Activated CD4-positive, alpha-beta T cell treated with anti-CD3 and anti-CD28 coated beads for 36 hours (primary cell): ENCODE data around the gene KCNAB1. TPM values are rescaled to one million over a fixed set of nuclear protein-coding genes. Genes with fewer than 3 reads are reported as not detected.
A peak's percentile ranks its signal among the peaks of the same experiment; 100 is the strongest.

ENCODE experiments used
- ATAC-seq: fragments of 200-7000 bp; cut with Tn5 transposase; one replicate; pipeline ENCODE4 v1.10.0; 2021; ENCODE audit warnings: mild to moderate bottlenecking, moderate library complexity
- CTCF ChIA-PET: fragments of 350-600 bp; sonication (Branson Sonifier 250); formaldehyde crosslinking; loops from one replicate; lab custom pipeline; 2021; ENCODE audit warnings: antibody characterized with exemption; lab: Charles Lee
- POLR2A ChIA-PET: fragments of 350-600 bp; sonication (Branson Sonifier 250); formaldehyde crosslinking; loops from one replicate; lab custom pipeline; 2021; ENCODE audit warnings: antibody characterized with exemption, inconsistent platforms; lab: Charles Lee
- DNase-seq: peaks from one replicate; pipeline ENCODE4 v3.0.0-alpha.2; 2020
- H3K27ac Mint-ChIP-seq: one replicate; pipeline ENCODE4 v1.8.0; 2021; ENCODE audit warnings: mixed read lengths
- H3K27me3 Mint-ChIP-seq: one replicate; pipeline ENCODE4 v1.8.0; 2021; ENCODE audit warnings: mixed read lengths
- H3K36me3 Mint-ChIP-seq: one replicate; pipeline ENCODE4 v1.8.0; 2021; ENCODE audit warnings: low read depth, mixed read lengths
- H3K4me1 Mint-ChIP-seq: one replicate; pipeline ENCODE4 v1.8.0; 2021; ENCODE audit warnings: mixed read lengths
- H3K4me3 Mint-ChIP-seq: one replicate; pipeline ENCODE4 v1.8.0; 2021; ENCODE audit warnings: mild to moderate bottlenecking, moderate library complexity, mixed read lengths
- H3K9me3 Mint-ChIP-seq: one replicate; pipeline ENCODE4 v1.8.0; 2021; ENCODE audit warnings: low read depth, mixed read lengths
- intact Hi-C, 2 experiments: fragments of 100-400 bp; cut with DNase I in 1 of 2; cut with micrococcal nuclease in 1 of 2; formaldehyde crosslinking; loops; one replicate each; pipeline versions ENCODE4 v1.14.2 to v1.15.1; 2022 to 2024; cut with DNase I, micrococcal nuclease
- total RNA-seq, 2 experiments: library from RNA; stranded (reverse); gene quantifications; one replicate each; pipeline ENCODE4 v1.2.3, GENCODE V29; 2021

The KCNAB1 gene
- total RNA-seq, 2 experiments from 2014 or later, result not detected

DNA sequence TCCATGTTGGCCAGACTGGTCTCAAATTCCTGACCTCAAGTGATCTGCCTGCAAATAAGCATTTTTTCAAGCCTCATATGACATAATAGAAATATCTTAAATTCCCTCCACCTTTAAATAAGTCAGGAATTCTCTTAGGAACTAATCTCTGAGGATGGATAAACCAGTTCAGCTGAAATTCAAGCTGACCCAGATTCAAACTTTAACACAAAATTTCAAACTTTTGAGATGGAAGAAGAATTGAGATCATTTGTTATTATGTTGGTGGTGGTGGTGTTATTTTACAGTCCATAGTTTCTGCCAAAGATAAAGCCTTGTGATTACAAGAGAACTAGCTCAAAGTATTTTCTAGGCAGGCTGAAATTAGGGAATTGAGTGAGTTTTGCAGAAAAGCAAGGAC is 349.1 kb downstream of the KCNAB1 start:
- CTCF ChIA-PET, result interaction anchor here (1.5 to 2.2 kb wide), 3 partner anchors 11 to 41 kb away, joined by 3 to 6 read pairs (median 4); no protein-coding TSS in a partner anchor
- Mint-ChIP-seq H3K9me3 (no peaks in the 10 kb centered on the region), H3K27me3 (no peaks in the 10 kb centered on the region), H3K4me3 (no peak overlapping the region), H3K27ac (no peak overlapping the region), H3K4me1 (no peaks in the 10 kb centered on the region), H3K36me3 (no peaks in the 10 kb centered on the region)
- intact Hi-C loops, result no loop called here
- ATAC-seq, result no peak
- POLR2A ChIA-PET, result no interaction called here
- no peak for DNase-seq

DNA sequence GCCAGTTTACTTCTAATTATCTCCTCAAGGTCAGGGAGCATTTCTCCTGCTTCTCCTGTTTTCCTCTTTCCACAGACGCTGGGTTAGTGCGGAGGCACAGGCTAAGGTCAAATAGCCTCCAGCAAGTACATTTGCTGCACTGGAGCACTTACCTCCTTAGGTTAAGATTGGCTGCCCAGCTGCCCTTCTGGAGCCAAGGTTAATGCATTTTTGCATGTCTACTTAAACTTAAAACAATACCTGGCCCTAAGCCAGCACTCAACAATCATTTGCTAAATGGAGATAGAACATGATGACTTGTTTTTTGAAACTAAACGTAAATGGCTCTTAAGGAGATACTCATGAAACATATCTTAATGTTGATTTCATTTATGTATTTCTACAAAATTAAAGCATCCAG is 351.1 kb downstream of the KCNAB1 start:
- no peak for DNase-seq
- H3K4me1 Mint-ChIP-seq, result peaks cover 2% of the 10 kb centered on the region
- CTCF ChIA-PET, result no interaction called here
- no peak overlapping the region for H3K27ac Mint-ChIP-seq
- peaks cover 5% of the 10 kb centered on the region for H3K27me3 Mint-ChIP-seq
- POLR2A ChIA-PET, result no interaction called here
- no peak overlapping the region for H3K4me3 Mint-ChIP-seq
- no peak for ATAC-seq
- intact Hi-C loops, result loop anchor here in 1 of 2 experiments (5.0 kb wide), 1 partner anchor 36 kb away; no protein-coding TSS in a partner anchor
- H3K9me3 Mint-ChIP-seq, result no peaks in the 10 kb centered on the region
- H3K36me3 Mint-ChIP-seq, result no peaks in the 10 kb centered on the region

DNA sequence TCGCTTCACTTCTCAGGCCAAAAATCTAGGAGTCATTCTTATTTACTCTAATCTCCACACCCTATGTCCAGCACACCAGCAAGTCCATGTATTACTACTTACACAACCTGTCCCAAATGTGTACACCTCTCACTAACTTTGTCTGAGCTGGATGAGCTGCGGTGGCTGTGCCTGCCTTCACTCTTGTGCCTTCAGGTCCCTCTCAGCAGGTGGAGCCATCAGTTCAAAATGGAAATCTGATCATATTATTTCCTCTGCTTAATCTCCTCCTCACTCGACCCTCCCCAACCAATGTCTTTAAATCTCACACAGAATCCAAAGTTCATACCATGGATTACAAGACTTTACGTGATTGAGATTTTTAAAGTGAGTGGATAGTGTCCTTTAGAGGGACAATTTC is 351.8 kb downstream of the KCNAB1 start:
- POLR2A ChIA-PET, result no interaction called here
- DNase-seq, result peak; percentile 14
- H3K4me1 Mint-ChIP-seq, result peaks cover 2% of the 10 kb centered on the region
- H3K27ac Mint-ChIP-seq, result no peak overlapping the region
- H3K27me3 Mint-ChIP-seq, result peaks cover 5% of the 10 kb centered on the region
- no peak overlapping the region for H3K4me3 Mint-ChIP-seq
- peak; percentile 39 for ATAC-seq
- intact Hi-C loops, result loop anchor here in 1 of 2 experiments (5.0 kb wide), 1 partner anchor 35 kb away; no protein-coding TSS in a partner anchor
- H3K9me3 Mint-ChIP-seq, result no peaks in the 10 kb centered on the region
- no peaks in the 10 kb centered on the region for H3K36me3 Mint-ChIP-seq
- CTCF ChIA-PET, result interaction anchor here (0.6 kb wide), 1 partner anchor 17 kb away, joined by 3 read pairs; no protein-coding TSS in a partner anchor

DNA sequence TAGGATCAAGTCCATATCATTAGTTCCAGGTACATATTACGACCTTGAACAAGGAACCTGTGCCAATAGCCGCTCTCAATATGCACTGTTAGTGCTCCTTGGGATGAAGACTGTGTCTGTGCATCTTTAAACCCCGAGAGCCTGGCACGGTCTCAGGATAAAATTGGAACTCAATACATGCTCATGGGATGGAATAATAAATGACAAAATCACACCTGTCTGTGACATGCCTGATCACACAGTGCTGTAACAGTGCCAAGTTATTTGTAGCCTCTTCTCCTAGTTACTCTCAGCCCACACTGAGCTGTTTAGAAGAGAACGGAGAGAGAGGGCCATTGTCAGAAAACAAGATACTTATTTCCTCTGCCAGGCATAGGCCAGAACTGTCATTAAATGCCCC is 352.3 kb downstream of the KCNAB1 start:
- ChIA-PET CTCF (interaction anchor here (0.6 to 2.1 kb wide), 3 partner anchors 16 to 36 kb away, joined by 3 to 8 read pairs (median 4); no protein-coding TSS in a partner anchor), POLR2A (no interaction called here)
- Mint-ChIP-seq H3K36me3 (no peaks in the 10 kb centered on the region), H3K9me3 (no peaks in the 10 kb centered on the region), H3K27me3 (peaks cover 5% of the 10 kb centered on the region), H3K27ac (no peak overlapping the region), H3K4me1 (peaks cover 2% of the 10 kb centered on the region), H3K4me3 (no peak overlapping the region)
- DNase-seq (no peak), ATAC-seq (no peak)
- intact Hi-C loops, result loop anchor here in 1 of 2 experiments (5.0 kb wide), 1 partner anchor 35 kb away; no protein-coding TSS in a partner anchor

DNA sequence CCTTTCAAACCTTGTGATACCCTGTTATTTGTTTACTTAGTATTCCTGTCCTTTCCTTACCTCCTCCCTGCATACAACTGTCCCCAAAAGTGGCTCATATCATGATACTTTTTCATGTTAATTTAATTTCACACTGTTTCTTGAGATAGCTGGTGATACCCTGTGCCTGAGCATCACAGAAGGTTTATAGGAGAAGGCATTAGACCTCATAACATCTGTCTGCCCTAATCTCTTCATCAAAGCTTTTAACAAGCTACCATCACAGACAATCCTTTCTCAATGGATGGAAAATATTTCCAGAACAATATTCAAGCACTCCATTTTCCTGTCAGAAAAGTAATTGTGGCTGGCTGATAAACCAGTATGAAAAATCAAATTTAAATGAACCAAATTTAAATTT is 353.0 kb downstream of the KCNAB1 start:
- ChIA-PET POLR2A (no interaction called here), CTCF (interaction anchor here (0.7 to 2.1 kb wide), 3 partner anchors 24 to 840 kb away, joined by 3 to 8 read pairs (median 4); no protein-coding TSS in a partner anchor)
- ATAC-seq (no peak), DNase-seq (no peak)
- H3K27me3 Mint-ChIP-seq, result peaks cover 5% of the 10 kb centered on the region
- no peaks in the 10 kb centered on the region for H3K36me3 Mint-ChIP-seq
- no peaks in the 10 kb centered on the region for H3K9me3 Mint-ChIP-seq
- no peak overlapping the region for H3K4me3 Mint-ChIP-seq
- H3K27ac Mint-ChIP-seq, result no peak overlapping the region
- intact Hi-C loops, result loop anchor here in 1 of 2 experiments (5.0 kb wide), 1 partner anchor 34 kb away; no protein-coding TSS in a partner anchor
- H3K4me1 Mint-ChIP-seq, result peaks cover 2% of the 10 kb centered on the region

DNA sequence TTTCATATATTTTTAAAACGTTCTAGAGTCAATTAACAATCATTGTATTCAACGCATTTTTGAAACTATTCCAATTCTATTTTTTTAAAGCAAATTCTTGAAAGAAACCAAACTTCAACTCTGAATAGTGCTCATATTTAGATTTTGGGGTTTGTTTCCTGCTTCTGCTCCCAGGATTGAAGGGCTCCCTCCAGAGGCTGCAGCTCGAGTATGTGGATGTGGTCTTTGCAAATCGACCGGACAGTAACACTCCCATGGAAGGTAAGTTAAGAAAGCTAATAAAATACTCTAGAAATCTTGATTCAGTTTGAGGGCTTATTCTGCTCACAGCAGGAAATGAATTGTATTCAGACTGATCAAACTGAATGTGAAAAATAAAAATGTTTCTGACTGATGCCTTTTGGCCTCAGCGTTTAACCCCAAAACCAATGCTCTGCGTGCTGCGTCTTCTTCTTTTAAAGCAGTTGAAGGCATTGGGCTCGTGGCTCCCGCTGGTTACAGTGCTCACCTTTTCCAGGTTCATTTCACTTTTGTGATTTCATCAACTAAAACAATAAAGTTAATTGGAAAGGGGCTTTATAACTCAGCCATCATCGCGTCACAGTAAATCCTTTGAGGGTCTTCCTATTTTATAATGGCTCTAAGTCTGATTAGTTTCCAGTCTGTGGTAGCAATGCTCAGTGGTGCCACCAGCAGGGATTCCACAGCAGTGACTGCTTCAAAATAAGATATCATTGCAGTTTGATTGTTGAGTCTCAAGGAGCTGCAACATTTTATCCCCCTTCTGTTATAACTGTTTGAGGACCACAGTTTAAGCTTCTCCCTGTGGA is 354.4 kb downstream of the KCNAB1 start:
- ChIA-PET CTCF (interaction anchor here (0.5 to 2.1 kb wide), 4 partner anchors 25 to 343 kb away, joined by 3 to 8 read pairs (median 4); no protein-coding TSS in a partner anchor), POLR2A (no interaction called here)
- Mint-ChIP-seq H3K4me3 (no peak overlapping the region), H3K4me1 (peaks cover 2% of the 10 kb centered on the region), H3K27me3 (peaks cover 9% of the 10 kb centered on the region), H3K9me3 (no peaks in the 10 kb centered on the region), H3K27ac (no peak overlapping the region), H3K36me3 (no peaks in the 10 kb centered on the region)
- intact Hi-C loops, result loop anchor here in 1 of 2 experiments (5.0 kb wide), 1 partner anchor 33 kb away; no protein-coding TSS in a partner anchor
- no peak for ATAC-seq
- peak; percentile 29 for DNase-seq

DNA sequence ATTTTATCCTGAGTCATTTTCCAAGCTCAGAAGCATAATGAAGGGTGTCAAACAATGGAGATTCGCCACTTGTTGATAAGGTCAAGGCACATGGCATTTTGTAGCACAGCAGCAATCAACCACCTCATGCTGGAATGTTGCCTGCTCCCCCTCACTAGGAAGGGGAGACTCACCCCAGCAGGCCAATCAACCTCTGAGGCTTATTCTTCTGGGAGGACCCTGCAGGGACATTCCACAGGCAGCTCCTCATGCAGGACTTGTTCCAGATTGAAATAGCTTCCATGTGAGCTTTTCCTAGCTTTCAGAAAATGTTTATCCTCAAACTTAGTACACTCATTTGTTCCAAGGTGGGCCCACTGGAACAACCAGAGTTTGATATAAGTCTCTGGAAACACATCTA is 356.9 kb downstream of the KCNAB1 start:
- peaks cover 7% of the 10 kb centered on the region for H3K4me1 Mint-ChIP-seq
- no peaks in the 10 kb centered on the region for H3K36me3 Mint-ChIP-seq
- H3K4me3 Mint-ChIP-seq, result no peak overlapping the region
- no peak overlapping the region for H3K27ac Mint-ChIP-seq
- ATAC-seq (no peak), DNase-seq (no peak)
- intact Hi-C loops, result no loop called here
- POLR2A ChIA-PET, result no interaction called here
- CTCF ChIA-PET, result no interaction called here
- no peaks in the 10 kb centered on the region for H3K9me3 Mint-ChIP-seq
- H3K27me3 Mint-ChIP-seq, result peaks cover 9% of the 10 kb centered on the region

DNA sequence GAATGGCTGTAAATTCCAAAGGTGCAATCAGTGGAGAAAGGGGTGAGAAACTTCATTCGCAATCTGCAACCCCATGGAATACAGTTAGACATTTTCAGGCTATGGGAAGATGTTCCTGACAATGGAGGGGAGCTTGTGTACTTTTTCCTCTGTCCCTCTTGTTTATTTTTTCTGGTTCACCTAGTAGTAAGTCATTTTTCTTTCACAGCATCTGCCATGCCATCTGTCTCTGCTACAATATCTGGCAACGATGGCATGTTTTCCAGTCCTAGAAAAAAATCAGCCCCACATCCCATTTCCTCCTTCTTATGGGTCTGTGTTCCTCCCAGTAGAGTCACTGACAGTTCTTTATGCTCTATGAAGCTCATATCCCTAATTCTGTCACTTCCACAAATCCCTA is 358.5 kb downstream of the KCNAB1 start:
- ATAC-seq (no peak), DNase-seq (no peak)
- peaks cover 9% of the 10 kb centered on the region for H3K27me3 Mint-ChIP-seq
- no peak overlapping the region for H3K4me3 Mint-ChIP-seq
- POLR2A ChIA-PET, result no interaction called here
- H3K4me1 Mint-ChIP-seq, result peaks cover 22% of the 10 kb centered on the region
- no peaks in the 10 kb centered on the region for H3K36me3 Mint-ChIP-seq
- H3K9me3 Mint-ChIP-seq, result no peaks in the 10 kb centered on the region
- CTCF ChIA-PET, result interaction anchor here (0.7 to 0.8 kb wide), 3 partner anchors 36 to 334 kb away, joined by 3 to 4 read pairs (median 3); no protein-coding TSS in a partner anchor
- H3K27ac Mint-ChIP-seq, result no peak overlapping the region
- intact Hi-C loops, result no loop called here

DNA sequence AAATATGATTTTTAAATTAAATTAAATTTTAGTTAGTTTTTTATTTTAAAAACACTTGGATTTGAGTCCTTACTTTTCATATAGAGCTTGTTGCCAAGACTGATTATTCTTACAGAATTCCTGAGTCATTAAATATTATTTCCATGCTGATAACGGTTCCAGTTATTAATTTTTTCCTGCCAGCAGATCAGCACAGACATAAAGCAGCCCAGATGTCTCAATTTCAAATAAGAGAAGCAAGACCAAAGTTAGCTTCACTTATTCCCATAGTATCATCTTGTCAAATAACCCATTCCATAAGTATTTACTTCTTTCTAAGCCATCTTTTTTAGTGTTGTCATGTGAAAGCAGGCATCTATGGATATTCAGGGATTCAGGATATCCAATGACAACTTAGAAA is 359.2 kb downstream of the KCNAB1 start:
- no peaks in the 10 kb centered on the region for H3K9me3 Mint-ChIP-seq
- no peak overlapping the region for H3K4me3 Mint-ChIP-seq
- peaks cover 29% of the 10 kb centered on the region for H3K4me1 Mint-ChIP-seq
- ChIA-PET CTCF (interaction anchor here (0.7 to 0.8 kb wide), 2 partner anchors 206 to 333 kb away, joined by 3 to 4 read pairs; no protein-coding TSS in a partner anchor), POLR2A (no interaction called here)
- ATAC-seq (no peak), DNase-seq (no peak)
- intact Hi-C loops, result loop anchor here (5.0 to 10.0 kb wide), 3 partner anchors 43 to 648 kb away; partner anchors contain the start of gene GMPS (in 1 of the 2)
- no peak overlapping the region for H3K27ac Mint-ChIP-seq
- peaks cover 9% of the 10 kb centered on the region for H3K27me3 Mint-ChIP-seq
- no peaks in the 10 kb centered on the region for H3K36me3 Mint-ChIP-seq

DNA sequence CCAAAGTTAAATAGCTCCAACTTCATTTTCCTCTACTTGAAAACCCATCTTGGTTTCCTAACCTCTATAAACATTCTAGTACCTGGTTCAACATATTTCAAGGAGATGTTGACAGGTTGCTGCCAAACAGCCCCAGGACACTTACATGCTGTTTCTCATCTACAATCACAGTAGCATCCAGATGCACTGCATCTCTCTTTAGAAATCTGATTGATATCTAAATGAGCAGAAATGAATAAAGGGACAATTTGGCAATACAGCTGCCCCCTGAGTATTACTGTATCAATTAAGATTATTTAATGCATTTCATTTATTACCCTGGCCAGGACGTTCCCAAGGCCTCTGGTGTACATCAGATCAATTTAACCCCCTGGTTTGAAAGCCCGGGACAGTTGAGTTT is 360.6 kb downstream of the KCNAB1 start:
- H3K27ac Mint-ChIP-seq, result no peak overlapping the region
- H3K27me3 Mint-ChIP-seq, result peaks cover 6% of the 10 kb centered on the region
- no peak overlapping the region for H3K4me3 Mint-ChIP-seq
- CTCF ChIA-PET, result interaction anchor here (0.5 to 1.4 kb wide), 4 partner anchors 31 to 309 kb away, joined by 3 read pairs; no protein-coding TSS in a partner anchor
- H3K36me3 Mint-ChIP-seq, result no peaks in the 10 kb centered on the region
- H3K9me3 Mint-ChIP-seq, result no peaks in the 10 kb centered on the region
- POLR2A ChIA-PET, result no interaction called here
- no peak for ATAC-seq
- H3K4me1 Mint-ChIP-seq, result peaks cover 35% of the 10 kb centered on the region
- no peak for DNase-seq
- intact Hi-C loops, result loop anchor here (5.0 to 10.0 kb wide), 3 partner anchors 41 to 646 kb away; partner anchors contain the start of gene GMPS (in 1 of the 2)

DNA sequence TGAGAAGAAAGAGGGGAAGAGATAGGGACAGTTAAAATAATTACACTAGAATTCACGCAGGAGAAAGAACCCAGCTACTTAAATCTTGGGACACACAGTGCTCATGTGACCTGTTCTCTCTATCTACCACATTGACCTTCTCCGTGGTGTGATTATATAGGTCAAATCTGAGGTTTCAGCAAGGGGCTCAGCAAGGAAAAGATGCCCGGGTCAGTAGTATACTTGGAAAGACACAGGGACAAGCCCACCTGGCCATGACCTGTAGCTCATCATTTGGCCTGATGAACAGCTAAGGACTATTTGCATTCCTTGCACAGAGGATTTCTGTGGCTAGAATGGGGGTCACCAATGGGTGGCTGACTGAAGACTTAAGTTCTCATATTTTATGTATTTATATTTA is 362.6 kb downstream of the KCNAB1 start:
- H3K27ac Mint-ChIP-seq, result no peak overlapping the region
- ChIA-PET POLR2A (interaction anchor here (0.8 kb wide), 1 partner anchor 137 kb away, joined by 3 read pairs; no protein-coding TSS in a partner anchor), CTCF (interaction anchor here (0.6 to 2.0 kb wide), 5 partner anchors 24 to 365 kb away, joined by 3 to 8 read pairs (median 5); no protein-coding TSS in a partner anchor)
- no peak for ATAC-seq
- no peaks in the 10 kb centered on the region for H3K36me3 Mint-ChIP-seq
- no peak overlapping the region for H3K4me3 Mint-ChIP-seq
- intact Hi-C loops, result loop anchor here (1.0 to 10.0 kb wide), 8 partner anchors 39 to 644 kb away; partner anchors contain the start of genes TIPARP (in 2 of the 2), GMPS (in 1 of the 2) and SSR3 (in 1 of the 2)
- no peaks in the 10 kb centered on the region for H3K9me3 Mint-ChIP-seq
- H3K4me1 Mint-ChIP-seq, result peaks cover 35% of the 10 kb centered on the region
- H3K27me3 Mint-ChIP-seq, result peaks cover 4% of the 10 kb centered on the region
- DNase-seq, result no peak
